Fibroblast of peridontal ligament (primary cell): Measurements from ENCODE around the gene ANKRD23.
"Not testable (repeated sequence)": the region's sequence is repeated elsewhere in the genome, so short reads cannot be mapped to it uniquely, and the experiment has no call there.

ENCODE experiments used
- DNase-seq: peaks from one replicate; pipeline ENCODE4 v3.0.0-alpha.2; 2010; ENCODE audit errors: extremely low read depth

ANKRD23 gene

DNA sequence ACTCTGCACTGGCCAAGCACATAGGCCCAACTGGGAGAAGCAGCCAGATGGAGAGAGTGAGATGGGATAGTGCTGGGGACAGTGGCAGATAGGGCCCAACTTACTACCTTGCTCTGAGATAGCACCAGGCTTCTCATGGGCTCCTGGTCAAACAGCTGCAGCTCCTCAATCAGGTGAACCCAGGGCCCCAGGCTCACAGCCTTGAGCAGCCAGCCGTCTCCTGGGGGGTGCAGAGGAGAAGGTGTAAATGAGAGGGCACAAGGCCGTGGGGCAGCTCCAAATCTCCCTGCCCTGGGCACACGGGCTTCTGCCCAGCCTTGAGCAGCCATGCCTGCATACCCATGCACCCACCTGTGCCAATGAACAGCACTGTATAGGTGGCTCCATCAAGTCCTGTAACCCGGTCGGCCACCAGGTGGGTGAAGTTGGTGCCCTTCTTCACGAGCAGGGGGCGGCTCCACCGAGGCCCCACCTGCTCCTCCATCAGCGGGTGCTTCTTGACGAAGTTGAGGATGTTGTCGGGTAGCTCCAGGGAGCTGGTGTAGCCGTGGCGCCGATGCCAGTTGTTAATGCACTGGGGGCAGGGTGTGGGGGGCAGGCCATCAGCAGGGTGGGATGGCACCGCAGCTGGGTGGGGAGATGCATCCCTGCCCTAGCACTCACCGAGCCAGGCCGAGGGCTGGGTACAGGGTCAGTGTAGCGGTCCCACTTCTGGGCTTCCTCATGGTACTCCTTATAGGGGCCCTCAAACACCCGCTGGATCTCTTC, 19.9 kb upstream of the ANKRD23 start:
- no peak for DNase-seq

DNA sequence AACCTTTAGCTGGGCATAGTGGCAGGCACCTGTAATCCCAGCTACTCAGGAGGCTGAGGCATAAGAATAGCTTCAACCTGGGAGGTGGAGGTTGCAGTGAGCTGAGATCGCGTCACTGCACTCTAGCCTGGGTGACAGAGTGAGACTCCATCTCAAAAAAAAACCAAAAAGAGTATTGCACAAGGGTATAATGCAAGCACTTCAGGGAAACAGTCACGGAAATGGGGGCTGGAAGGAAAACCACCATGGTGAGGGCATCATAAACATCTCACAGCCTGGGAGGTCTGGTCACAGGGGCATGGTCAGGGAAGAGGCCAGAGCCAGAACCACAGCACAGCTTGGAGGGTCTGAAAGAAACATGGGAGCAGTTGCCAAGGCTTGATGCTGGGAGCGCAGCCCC, 19.2 kb upstream of the ANKRD23 start:
- DNase-seq = not testable (repeated sequence)

DNA sequence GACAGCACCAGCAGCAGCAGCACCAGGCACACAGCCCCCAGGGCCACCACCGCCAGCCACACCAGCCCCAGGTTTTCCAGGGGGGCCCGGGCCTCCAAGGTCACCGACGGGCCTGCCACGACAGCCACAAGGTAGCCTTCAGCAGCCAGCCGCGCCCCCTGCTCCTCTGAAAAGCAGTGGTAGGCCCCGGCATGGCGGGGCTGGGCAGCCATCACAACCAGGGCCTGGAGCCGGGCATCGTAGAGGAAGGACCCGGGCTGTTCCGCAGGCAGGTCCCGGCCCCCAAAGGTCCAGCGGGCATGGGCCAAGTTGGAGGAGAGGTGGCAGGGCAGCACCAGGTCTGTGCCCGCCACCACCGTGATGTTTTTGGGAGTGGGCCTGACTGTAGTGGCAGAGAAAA, 17.3 kb upstream of the ANKRD23 start:
- DNase-seq = no peak

DNA sequence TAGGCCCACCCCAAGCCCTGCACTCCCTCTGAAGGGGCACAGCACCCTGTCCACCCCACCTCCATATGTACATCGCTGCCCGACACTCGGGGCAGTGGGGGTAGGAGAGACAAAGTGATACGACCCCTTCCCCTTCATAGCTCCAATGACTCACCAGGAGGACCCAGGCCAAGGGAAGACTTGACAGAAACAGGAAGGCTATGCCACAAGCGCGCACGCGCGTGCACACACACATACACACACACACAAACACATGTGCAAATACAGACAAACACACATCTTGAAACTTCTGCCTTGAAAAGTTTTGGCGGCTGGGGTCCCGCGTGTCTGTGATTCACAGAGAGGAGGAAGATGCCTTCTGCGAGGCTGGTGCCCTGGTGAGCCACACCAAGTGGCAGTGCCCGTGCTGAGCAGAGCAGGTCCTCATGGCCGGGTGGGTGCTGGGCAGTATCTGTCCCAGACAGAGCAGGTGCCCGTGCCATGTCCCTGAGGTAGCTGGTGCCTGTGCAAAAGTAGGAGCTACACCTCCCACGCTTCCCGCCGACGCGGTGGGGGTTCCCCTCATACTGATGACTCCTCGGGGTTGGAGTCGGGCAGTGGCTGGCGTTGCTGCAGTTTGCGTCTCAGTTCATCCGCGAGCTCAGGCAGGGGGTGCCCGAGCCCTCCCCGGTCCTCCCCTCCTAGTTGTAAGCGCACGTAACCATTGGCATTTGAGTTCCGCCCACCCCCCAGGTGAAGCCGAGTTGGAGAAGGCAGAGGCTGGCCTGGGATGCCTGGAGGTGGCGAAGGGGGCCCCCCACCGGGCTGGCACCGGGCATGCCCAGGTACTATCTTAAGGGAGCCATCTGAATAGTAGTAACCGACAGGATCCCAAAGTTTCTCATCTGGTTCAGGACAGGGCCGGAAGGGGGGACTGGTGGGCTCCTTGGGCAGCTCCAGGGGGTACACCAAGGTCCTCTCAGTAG, 16.5 kb upstream of the ANKRD23 start:
- DNase-seq = no peak

DNA sequence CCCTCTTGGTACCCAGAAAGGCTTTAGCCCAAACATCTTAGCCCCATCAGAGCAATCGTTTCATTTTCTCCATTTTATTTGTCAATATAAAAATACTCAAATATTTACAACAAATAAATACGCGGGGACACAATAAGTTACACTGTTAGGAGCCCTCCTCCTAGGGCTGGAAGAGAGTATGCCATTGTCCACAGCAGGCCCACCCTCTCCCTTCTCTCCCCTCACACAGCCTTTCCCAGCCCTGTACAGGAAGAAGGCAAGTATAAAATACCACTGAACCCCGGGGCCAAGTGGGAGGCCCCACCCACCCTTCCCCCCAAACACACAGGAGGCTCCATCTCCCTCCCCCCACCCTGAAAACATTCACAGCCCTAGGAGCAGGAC, 15.9 kb upstream of the ANKRD23 start:
- DNase-seq = no peak

DNA sequence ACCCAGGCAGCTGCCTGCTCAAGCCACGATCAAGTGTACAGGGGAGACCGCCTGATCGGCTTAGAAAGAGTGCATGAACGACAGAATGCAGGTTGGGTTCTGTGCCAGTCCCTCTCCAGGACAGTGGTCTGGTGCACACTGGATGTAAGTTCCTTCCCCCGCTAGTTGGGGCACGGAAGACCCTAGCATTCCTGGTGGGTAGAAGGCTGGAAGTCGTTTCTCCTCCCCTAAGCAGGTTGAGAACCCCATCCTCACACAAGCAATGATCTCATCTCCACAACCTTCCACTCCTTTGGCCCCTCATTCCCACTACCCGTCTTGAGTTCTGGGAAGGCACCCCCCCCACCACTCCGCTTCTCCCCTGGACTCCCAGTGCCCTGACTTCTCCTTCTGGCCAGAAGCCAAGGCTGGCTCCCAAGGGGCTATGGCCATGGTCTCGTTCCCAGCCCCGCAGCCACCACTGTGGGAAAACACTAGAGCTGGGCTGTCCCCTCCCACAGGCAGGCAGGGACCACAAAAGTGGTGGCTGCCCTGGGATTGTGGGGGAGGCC, 15.4 kb upstream of the ANKRD23 start:
- DNase-seq = no peak

DNA sequence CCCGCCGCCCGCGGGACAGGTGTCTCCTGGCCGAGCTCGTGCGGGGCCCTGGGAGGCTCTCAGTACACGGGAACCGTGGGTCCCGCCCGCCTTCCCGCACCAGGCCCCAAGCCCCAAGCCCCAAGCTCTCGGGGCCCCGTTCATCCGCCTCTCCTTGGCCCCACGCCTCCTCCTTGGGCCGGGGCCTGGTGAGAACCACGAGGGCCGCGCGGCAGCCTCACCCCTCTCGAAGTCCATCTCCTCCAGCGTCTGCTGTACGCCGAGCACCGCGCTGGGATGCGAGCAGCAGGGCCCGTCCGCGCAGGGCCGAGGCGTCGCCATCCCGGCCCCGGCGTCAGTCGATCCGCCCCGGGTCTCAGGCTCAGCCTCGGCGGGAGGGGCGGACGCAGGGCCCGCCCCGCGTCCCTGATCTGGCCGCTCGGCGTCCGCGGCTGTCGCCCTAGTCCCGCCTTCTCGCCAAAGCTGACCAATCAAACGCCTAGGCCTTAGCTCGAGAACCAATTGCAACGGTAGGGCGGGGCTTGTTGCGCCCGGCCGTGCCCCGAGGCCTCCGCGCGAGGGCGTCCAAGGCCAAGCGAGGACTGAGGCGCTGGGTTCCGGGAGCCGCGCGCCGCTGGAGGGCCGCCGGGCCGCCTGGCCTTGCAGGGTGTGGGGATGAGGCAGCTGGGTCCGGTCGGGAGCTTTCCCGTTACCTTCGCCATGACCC, 14.0 kb upstream of the ANKRD23 start, which contains the start of gene ANKRD39:
Gene ANKRD39 (minus strand): TSS at position 350 of the 706 bp plus-strand sequence. CDS start 29 bp downstream, at position 321.
- peak; percentile 98 for DNase-seq

DNA sequence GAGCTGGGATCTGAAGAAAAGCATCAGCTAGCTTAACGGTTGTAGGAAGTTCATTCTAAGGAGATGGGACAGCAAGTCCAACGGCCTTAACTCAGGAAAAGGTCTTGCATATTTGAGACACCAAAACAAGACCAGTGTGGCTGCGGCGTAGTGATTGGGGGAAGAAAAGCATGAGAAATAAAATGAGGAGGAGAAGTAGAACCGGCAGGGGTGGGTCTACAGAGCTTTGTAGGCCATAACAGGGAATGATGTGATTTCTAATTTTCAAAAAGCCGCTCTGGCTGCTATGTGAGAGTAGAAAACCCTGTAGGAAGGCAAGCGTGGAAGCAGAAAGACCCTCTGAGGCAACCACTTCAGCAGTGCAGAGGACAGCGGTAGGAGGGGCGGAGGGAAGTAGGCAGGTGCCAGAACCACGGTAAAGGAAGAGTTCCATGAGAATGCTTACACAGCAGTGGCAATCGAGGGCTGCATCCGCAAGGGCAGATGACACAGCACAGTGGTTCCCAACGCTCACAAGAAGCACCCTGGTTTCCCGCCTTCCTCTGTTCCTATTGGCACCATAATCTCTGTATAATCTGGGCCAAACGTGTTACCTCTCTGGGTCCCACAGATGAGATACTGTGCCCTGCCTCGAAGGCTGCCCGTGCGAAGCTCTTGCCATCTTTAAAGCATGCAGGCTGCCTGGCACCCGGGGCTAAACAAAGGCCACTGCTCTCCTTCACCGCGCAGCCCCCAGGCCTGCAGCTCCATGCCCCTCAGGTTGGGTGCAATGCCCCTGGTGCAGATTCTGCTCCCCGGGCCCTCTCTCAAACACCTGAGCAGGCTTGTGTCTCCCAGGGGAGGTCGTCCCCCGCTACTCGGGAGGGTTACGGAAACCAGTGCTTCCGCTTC, 13.2 kb upstream of the ANKRD23 start:
- peak; percentile 13 for DNase-seq

DNA sequence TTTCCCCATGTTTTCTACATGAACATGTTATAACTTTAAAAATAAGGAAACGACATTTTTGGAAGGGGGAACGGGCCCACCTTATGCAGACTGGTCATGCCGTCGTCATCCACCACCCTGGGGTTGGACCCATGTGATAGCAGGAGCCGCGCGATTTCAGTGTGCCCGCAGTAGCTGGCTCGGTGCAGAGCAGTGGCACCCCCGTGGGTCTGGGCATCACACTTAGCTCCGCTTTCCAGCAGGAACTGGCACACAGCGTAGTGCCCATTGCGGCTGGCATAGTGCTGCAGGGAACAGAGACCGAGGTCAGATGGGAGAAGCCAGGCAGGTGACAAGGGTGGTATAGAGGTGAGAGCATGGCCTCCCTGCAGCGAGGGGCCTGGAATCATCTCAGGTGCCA, 9.5 kb upstream of the ANKRD23 start:
- no peak for DNase-seq

DNA sequence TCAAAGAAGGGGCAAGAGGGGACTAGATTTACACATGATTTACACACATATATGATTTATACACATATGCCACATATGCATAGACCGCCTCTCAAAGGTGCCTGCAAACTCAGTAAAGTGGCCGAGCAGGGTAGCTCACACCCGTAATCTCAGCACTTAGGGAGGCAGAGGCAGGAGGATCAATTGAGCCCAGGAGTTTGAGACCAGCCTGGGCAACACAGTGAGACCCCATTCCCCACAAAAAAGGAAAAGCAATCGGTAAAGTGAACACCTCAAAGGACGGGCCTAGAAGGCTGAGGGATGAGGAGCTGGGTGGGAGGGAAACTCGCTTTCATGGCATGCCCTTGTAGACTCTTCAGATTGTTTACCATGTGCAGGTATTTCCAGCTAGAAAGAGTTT, 8.8 kb upstream of the ANKRD23 start:
- DNase-seq = no peak

DNA sequence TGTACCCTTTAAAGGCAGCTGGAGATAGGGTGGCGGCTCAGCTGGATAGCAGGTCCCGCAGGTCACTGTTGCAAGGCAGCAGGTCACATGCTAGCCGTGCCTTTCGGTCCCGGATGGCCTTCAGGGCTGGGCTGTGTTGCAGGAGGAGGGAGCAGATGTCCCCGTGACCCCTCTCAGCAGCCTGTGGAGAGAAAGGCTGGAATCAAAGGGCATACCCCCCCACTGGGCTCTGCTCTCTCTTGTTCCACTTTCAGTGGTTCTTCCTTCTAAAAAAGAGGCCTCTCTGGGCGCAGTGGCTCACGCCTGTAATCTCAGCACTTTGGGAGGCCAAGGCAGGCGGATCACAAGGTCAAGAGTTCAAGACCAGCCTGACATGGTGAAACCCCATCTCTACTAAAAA, 4.4 kb upstream of the ANKRD23 start:
- DNase-seq = no peak

DNA sequence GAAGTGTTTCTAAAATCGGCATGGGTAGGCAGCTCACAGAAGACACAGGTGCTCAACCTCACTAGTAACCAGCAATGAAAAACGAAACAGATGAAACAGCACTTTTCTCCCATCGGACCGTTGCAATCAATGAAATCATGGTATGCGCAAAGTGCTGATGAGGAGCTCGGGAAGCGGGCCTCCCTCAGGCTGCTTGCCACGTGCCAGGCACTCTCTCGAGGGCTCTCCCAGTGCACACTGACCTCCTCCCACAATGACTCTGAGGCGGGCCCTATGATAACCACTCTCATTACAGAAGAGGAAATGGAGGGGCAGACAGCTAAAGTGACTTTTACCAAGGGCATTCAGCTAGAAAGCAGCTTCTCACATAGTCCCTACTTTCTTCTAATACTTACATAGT, 3.8 kb upstream of the ANKRD23 start:
- no peak for DNase-seq

DNA sequence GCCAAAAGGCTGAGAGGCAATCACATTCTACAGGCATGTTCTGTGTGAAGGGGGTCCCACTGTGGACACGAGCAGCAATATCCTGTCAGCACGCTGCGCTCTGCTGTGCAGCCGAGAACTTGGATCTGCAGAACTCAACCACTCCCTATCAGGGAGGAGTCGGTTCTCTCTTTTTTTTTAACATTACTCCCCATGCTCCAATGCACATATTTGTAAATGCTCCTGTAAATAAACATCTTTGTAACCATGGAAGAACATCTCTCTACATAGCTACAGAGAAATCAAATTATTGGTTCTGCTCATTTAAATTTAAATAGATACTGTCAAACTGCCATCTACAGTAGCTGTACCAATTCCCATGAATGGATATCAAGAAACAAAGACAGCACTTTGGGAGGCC, 3.0 kb upstream of the ANKRD23 start:
- no peak for DNase-seq

DNA sequence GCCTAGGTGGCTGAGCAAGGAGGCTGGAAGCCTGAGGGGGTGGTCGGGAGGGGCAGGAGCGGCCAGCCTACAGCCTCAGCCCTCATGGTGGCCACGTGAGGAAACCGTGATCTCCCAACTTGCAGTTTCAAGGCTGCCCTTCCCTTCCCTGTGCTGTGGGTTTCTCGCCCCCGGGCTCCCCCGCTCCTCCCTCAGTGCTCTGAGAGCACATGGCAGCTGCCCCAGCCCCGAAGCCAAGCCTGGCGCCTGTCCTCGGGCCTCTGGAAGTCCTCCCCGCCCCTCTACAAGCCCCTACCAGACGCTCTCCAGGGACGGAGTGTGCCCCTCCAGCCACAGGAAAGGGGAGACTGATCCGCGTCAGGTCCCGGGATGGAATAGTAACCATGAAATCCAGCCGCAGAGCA, 586 bp upstream of the ANKRD23 start:
- DNase-seq = no peak

DNA sequence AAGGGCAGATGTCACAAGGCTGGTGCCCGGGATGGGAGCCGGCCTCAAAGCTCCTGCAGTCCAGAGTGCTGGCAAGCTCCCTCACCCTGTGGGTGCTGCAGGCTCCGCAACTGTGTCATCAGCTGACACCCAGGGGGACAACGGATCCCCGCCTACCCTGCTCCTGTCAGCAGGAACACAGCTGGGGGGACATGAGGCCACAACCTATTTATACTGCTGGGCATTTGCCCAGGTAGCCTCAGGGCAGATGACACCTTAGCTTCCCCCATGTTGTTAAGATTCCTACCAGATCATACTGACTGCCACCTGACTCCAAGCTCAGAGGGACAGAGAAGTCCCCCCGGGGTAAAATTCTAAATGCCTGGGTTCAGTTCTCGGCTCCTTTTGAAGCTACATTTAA, 1.2 kb downstream of the ANKRD23 start:
- no peak for DNase-seq

DNA sequence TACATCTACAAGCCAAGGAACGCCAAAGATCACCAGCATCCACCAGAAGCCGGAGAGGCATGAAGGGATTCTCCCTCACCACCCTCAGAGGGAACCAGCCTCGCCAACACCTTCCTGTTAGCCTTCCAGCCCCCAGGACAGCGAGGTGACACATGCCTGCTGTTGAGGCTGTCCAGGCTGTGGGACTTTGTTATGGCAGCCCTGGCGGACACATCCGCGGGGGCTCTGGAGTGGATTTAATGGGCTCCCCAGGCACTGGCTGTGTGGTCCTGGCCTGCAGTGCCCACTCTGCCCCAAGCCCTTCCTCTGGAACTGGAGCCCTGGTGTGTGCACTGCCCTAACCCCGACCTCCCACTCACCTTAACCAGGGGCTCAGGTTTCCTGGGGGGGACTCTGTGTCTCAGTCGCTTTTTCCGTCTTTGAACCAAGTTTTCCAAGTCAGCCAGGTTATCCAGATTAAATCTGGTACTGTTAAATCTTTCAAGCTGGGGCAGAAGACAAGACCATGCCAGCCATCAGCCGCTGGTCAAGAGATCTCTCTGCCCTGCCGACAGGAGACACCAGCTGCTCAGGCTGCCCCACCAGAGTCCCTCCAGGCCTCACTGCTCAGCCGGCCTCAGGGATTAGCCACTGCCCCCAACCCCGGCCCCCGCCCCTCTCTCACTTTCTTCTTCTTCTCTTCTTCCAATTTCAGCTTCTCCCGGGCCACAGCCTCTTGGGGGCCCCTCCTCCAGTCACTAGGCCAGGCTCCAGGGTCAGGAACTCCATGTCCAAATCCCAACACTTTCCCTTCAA, 1.9 kb downstream of the ANKRD23 start:
- DNase-seq = no peak

DNA sequence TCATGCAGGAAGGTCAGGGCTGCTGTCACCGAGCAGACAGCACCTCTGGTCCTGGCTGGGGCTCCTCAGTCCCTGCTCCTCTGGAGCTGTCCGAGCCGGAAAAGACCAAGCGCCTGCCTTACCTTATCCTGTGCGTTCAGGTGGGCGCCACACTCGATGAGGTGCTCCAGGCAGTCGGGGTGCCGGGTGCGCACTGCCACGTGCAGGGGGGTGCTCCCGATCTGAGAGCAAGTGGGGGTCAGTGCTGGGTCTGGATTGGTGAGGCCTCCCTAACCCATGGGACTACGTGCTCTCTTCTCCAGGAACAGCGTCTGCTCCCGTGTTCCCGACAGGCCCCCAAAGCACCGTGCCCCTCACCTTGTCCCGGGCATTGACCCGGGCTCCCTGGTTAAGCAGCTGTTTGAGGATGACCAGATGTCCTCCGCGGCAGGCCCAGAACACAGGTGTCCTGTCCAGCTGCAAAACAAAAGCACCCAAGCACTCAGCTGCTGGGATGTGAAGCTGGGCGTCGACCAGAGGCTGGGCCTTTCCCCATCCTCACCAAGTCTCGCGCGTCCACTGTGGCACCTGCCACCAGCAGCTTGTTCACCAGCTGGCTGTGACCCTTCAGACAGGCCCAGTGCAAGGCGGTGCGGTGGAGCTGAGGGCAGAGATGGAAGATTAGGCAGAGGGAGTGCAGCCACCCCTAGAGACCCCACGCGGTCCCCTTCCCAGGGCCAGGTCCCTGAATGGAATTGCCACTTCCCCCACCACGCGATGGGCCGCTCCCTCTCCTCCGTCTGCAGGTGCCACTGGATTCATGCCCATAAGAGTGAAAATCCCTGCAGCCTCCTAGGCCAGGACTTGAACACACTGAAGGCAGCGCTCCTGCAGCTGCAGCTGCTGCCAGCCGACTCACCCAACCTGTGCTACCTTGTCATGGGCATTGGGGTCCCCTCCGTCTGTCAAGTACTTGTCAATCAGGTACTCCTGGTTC, 3.7 kb downstream of the ANKRD23 start:
- no peak for DNase-seq

DNA sequence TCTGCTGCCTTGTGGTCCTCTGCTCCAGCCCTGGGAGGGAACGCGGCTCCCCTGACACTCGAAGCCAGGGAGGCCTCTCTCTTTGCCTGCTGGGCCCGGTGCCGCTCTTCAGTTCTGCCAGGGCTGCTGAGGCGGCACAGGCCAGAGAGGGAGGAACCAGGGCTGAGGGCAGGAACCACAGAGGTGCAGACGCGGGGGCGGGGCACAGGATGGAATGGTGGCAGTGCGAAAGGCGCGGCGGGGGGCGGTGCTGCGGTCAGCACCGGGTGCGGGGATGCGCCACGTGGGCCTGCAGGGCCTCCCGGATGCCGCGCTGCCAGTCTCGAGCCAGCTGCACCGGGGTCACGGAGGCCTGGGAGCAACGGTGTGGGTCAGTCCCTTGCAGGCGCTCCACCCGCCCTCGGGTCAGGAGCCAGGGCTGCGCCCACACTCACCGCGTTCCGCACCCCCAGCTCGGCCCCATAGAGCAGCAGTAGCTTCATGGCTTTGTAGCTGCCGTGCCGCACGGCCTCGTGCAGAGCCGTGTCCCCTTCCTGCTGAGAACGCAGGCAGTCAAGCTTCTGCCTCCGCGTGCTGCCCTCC, 4.4 kb downstream of the ANKRD23 start:
- no peak for DNase-seq
